ENCODE data around the gene NTRK2.

DNA sequence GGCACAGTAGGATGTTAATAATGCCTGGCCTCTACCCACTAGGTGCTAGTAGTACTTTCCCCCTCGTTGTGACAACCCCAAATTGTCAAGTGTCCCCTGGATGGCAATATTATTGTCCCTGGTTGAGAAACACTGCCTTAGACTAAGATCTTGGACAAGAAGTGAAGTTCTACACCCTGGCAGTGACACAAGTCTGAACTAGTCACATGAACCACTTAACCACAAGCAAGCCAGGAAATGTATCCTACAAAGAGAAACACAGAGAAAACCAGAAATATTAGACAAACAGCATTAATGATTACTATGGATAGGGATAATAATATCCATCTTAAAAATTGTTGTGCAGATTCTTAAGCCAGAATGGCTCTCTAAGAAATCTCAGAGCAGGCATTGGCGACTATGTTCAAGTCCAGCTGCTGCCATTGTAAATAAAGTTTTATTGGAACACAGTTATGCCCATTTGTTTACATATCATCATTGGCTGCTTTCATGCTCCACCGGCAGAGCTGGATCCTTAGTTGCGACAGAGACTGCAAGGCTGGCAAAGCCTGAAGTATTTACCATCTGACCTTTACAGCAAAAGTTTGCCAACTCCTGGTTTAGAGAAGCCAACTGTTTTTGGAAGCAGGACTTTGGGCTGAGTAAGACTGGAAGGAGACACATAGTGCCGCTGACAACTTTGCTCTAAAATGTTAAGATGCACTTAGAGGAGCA lies 80.8 kb downstream of the NTRK2 start:
- TF ChIP-seq POLR2A (IDR thresholded peaks at IDR 0.05) = no peak
- TF ChIP-seq, protein P1, sequence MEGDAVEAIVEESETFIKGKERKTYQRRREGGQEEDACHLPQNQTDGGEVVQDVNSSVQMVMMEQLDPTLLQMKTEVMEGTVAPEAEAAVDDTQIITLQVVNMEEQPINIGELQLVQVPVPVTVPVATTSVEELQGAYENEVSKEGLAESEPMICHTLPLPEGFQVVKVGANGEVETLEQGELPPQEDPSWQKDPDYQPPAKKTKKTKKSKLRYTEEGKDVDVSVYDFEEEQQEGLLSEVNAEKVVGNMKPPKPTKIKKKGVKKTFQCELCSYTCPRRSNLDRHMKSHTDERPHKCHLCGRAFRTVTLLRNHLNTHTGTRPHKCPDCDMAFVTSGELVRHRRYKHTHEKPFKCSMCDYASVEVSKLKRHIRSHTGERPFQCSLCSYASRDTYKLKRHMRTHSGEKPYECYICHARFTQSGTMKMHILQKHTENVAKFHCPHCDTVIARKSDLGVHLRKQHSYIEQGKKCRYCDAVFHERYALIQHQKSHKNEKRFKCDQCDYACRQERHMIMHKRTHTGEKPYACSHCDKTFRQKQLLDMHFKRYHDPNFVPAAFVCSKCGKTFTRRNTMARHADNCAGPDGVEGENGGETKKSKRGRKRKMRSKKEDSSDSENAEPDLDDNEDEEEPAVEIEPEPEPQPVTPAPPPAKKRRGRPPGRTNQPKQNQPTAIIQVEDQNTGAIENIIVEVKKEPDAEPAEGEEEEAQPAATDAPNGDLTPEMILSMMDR (IDR thresholded peaks at IDR 0.05) = no peak
